Posterior vena cava (tissue), 2 donors: Measurements from ENCODE around the gene DERA. TPM values are rescaled to one million over a fixed set of nuclear protein-coding genes. Genes with fewer than 3 reads are reported as not detected.
"Not testable (repeated sequence)": the region's sequence is repeated elsewhere in the genome, so short reads cannot be mapped to it uniquely, and the experiment has no call there.

Experiments used
- DNase-seq: peaks from one replicate; pipeline ENCODE4 v3.0.0-alpha.2; 2020; ENCODE audit warnings: low spot score
- intact Hi-C, 2 donors: fragments of 100-400 bp; cut with DNase I; formaldehyde crosslinking; loops; one replicate each; pipeline versions ENCODE4 v1.14.1 to v1.14.2; 2022 to 2023
- total RNA-seq, 2 donors: library from RNA; stranded (reverse); fragmentation: NEBNext Ultra II Directional; extraction: Animal tissue kit (Norgen Biotek cat#: 25700); gene quantifications; one replicate each; pipeline ENCODE4 v1.2.1, GENCODE V29; 2021
- donor health status: DM: yes; HTN: yes; CAD: no.
- donor health status: DM: yes; HTN: yes; CAD: no.

The DERA gene
- total RNA-seq, 2 donors from 2014 or later: 20.1 to 23.6 TPM

- DNase-seq: no peak
- intact Hi-C loops: no loop called here
Measured at GRCh38 chr12:16043480-16043879, 132.3 kb downstream of the DERA start.

- no peak for DNase-seq
- intact Hi-C loops: no loop called here
Measured at GRCh38 chr12:16046266-16046665, 135.1 kb downstream of the DERA start.

- no peak for DNase-seq
- intact Hi-C loops: no loop called here
Measured at GRCh38 chr12:16048511-16048910, 137.4 kb downstream of the DERA start.

- no peak for DNase-seq
- intact Hi-C loops: no loop called here
Measured at GRCh38 chr12:16056910-16057309, 145.8 kb downstream of the DERA start.

- intact Hi-C loops, DNase-seq: not testable (repeated sequence)
Measured at GRCh38 chr12:16057351-16057751, 146.2 kb downstream of the DERA start.

GRCh38 chr12:16062611-16063010 is 151.5 kb downstream of the DERA start:
- DNase-seq: no peak
- intact Hi-C loops: no loop called here

GRCh38 chr12:16063726-16064125 is 152.6 kb downstream of the DERA start:
- intact Hi-C loops: no loop called here
- no peak for DNase-seq

- no peak for DNase-seq
Measured at GRCh38 chr12:16070113-16070512, 159.0 kb downstream of the DERA start.

GRCh38 chr12:16072678-16073077 is 161.5 kb downstream of the DERA start:
- intact Hi-C loops: loop anchor here in 1 of 2 donors (10.0 kb wide), 1 partner anchor 468 kb away; no protein-coding TSS in a partner anchor
- no peak for DNase-seq

More at GRCh38 chr12:16070113-16070512, 159.0 kb downstream of the DERA start:
- intact Hi-C loops: loop anchor here in 1 of 2 donors (10.0 kb wide), 1 partner anchor 465 kb away; no protein-coding TSS in a partner anchor

- intact Hi-C loops: loop anchor here in 1 of 2 donors (10.0 kb wide), 1 partner anchor 470 kb away; no protein-coding TSS in a partner anchor
Measured at GRCh38 chr12:16074894-16075293, 163.8 kb downstream of the DERA start.

GRCh38 chr12:16075887-16076286 is 164.8 kb downstream of the DERA start:
- intact Hi-C loops: loop anchor here in 1 of 2 donors (10.0 kb wide), 1 partner anchor 471 kb away; no protein-coding TSS in a partner anchor
- no peak for DNase-seq

More at GRCh38 chr12:16074894-16075293, 163.8 kb downstream of the DERA start:
- no peak for DNase-seq

GRCh38 chr12:16076557-16076956 is 165.4 kb downstream of the DERA start:
- DNase-seq: no peak
- intact Hi-C loops: loop anchor here in 1 of 2 donors (10.0 kb wide), 1 partner anchor 472 kb away; no protein-coding TSS in a partner anchor

- DNase-seq: no peak
- intact Hi-C loops: loop anchor here in 1 of 2 donors (10.0 kb wide), 1 partner anchor 472 kb away; no protein-coding TSS in a partner anchor
Measured at GRCh38 chr12:16076970-16077522, 165.9 kb downstream of the DERA start.

GRCh38 chr12:16086462-16086861 is 175.3 kb downstream of the DERA start:
- intact Hi-C loops: no loop called here

GRCh38 chr12:16086942-16087341 is 175.8 kb downstream of the DERA start:
- intact Hi-C loops: no loop called here
- DNase-seq: no peak

More at GRCh38 chr12:16086462-16086861, 175.3 kb downstream of the DERA start:
- DNase-seq: no peak

Other genes with a start within 250 kb of the DERA start
- gene EPS8, start 121.9 kb upstream of the DERA start, total RNA-seq: 100 to 1,000 TPM; 107 to 144 TPM
- 100 to 1,000 TPM in 1 of 2 donors, 10 to 100 TPM in 1; 91.6 to 129 TPM for gene STRAP, start 28.9 kb upstream of the DERA start, total RNA-seq